MM.1S (cell line): ENCODE data around the gene SCN3B.

Experiments used
- DNase-seq: peaks from one replicate; pipeline ENCODE4 v3.0.0-alpha.2; 2015
- H2AFZ ChIP-seq: fragments of 300-600 bp; sonication (generic); 2 replicates; pipeline ENCODE4 v1.6.0; 2016; ENCODE audit warnings: antibody characterized with exemption, low read length
- H3F3A ChIP-seq: fragments of 300-600 bp; sonication (generic); 2 replicates; pipeline ENCODE4 v1.6.1; 2016; ENCODE audit warnings: mild to moderate bottlenecking, antibody characterized with exemption, low read length, moderate library complexity, mixed read lengths; ENCODE audit not compliant: insufficient read depth
- H3K27ac ChIP-seq: fragments of 300-600 bp; sonication (generic); 2 replicates; pipeline ENCODE4 v1.5.1; 2016; ENCODE audit warnings: mild to moderate bottlenecking, low read length
- H3K27me3 ChIP-seq: fragments of 300-600 bp; sonication (generic); replicated peaks from 2 replicates; pipeline ENCODE4 v1.6.0; 2016; ENCODE audit warnings: low read length; ENCODE audit not compliant: insufficient read depth
- H3K36me3 ChIP-seq: fragments of 300-600 bp; sonication (generic); replicated peaks from 2 replicates; pipeline ENCODE4 v1.6.1; 2016; ENCODE audit warnings: mild to moderate bottlenecking, low read length, mixed read lengths; ENCODE audit not compliant: insufficient read depth
- H3K4me1 ChIP-seq: fragments of 300-600 bp; sonication (generic); 2 replicates; pipeline ENCODE4 v1.6.1; 2016; ENCODE audit warnings: low read length, mixed read lengths
- H3K4me2 ChIP-seq: fragments of 300-600 bp; sonication (generic); 2 replicates; pipeline ENCODE4 v1.6.0; 2016; ENCODE audit warnings: low read depth, low read length
- H3K4me3 ChIP-seq: fragments of 300-600 bp; sonication (generic); 2 replicates; pipeline ENCODE4 v1.5.1; 2016; ENCODE audit warnings: low read length, mixed read lengths
- H3K79me2 ChIP-seq: fragments of 300-600 bp; sonication (generic); 2 replicates; pipeline ENCODE4 v1.6.1; 2016; ENCODE audit warnings: mixed run types, low read length, mixed read lengths
- H3K9ac ChIP-seq: fragments of 300-600 bp; sonication (generic); 2 replicates; pipeline ENCODE4 v1.6.1; 2016; ENCODE audit warnings: low read length, mixed read lengths
- H3K9me2 ChIP-seq: fragments of 300-600 bp; sonication (generic); replicated peaks from 2 replicates; pipeline ENCODE4 v1.6.1; 2016; ENCODE audit warnings: mild to moderate bottlenecking, low read length, mixed read lengths; ENCODE audit not compliant: insufficient read depth
- H3K9me3 ChIP-seq: fragments of 300-600 bp; sonication (generic); replicated peaks from 2 replicates; pipeline ENCODE4 v1.6.1; 2016; ENCODE audit warnings: mild to moderate bottlenecking, low read length, mixed read lengths; ENCODE audit not compliant: insufficient read depth
- H4K20me1 ChIP-seq: fragments of 300-600 bp; sonication (generic); 2 replicates; pipeline ENCODE4 v1.6.1; 2016; ENCODE audit warnings: mild to moderate bottlenecking, low read length, moderate library complexity, mixed read lengths; ENCODE audit not compliant: insufficient read depth
- EZH2 ChIP-seq: fragments of 300-600 bp; sonication (generic); optimal IDR thresholded peaks from 2 replicates; pipeline ENCODE3; 2017; ENCODE audit warnings: low read depth, mild to moderate bottlenecking, antibody characterized with exemption, low read length, mixed read lengths
- EZH2phosphoT487 ChIP-seq: fragments of 300-600 bp; sonication (generic); IDR thresholded peaks from 2 replicates; pipeline ENCODE4 v1.6.1; 2018; ENCODE audit warnings: antibody characterized with exemption, low read length
- TF ChIP-seq, protein P1 (sequence below): fragments of 300-600 bp; sonication (generic); IDR thresholded peaks from 2 replicates; pipeline ENCODE4 v1.5.1; 2016; ENCODE audit warnings: antibody characterized with exemption, low read length, mixed read lengths

SCN3B gene

GRCh38 chr11:123674297-123674696, 19.9 kb upstream of the SCN3B start:
- Histone ChIP-seq H3K9ac (no peak overlapping the region), H3K4me1 (no peaks in the 10 kb centered on the region), H3K36me3 (no peaks in the 10 kb centered on the region), H4K20me1 (no peaks in the 10 kb centered on the region), H3F3A (no peaks in the 10 kb centered on the region), H3K9me2 (no peaks in the 10 kb centered on the region), H2AFZ (no peak overlapping the region), H3K27ac (no peak overlapping the region), H3K4me2 (no peak overlapping the region), H3K9me3 (no peaks in the 10 kb centered on the region), H3K4me3 (no peak overlapping the region), H3K79me2 (no peaks in the 10 kb centered on the region), H3K27me3 (no peaks in the 10 kb centered on the region)
- no peak for TF ChIP-seq EZH2
- no peak for TF ChIP-seq EZH2phosphoT487
- TF ChIP-seq, protein P1, sequence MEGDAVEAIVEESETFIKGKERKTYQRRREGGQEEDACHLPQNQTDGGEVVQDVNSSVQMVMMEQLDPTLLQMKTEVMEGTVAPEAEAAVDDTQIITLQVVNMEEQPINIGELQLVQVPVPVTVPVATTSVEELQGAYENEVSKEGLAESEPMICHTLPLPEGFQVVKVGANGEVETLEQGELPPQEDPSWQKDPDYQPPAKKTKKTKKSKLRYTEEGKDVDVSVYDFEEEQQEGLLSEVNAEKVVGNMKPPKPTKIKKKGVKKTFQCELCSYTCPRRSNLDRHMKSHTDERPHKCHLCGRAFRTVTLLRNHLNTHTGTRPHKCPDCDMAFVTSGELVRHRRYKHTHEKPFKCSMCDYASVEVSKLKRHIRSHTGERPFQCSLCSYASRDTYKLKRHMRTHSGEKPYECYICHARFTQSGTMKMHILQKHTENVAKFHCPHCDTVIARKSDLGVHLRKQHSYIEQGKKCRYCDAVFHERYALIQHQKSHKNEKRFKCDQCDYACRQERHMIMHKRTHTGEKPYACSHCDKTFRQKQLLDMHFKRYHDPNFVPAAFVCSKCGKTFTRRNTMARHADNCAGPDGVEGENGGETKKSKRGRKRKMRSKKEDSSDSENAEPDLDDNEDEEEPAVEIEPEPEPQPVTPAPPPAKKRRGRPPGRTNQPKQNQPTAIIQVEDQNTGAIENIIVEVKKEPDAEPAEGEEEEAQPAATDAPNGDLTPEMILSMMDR = no peak
- DNase-seq = no peak

DNA sequence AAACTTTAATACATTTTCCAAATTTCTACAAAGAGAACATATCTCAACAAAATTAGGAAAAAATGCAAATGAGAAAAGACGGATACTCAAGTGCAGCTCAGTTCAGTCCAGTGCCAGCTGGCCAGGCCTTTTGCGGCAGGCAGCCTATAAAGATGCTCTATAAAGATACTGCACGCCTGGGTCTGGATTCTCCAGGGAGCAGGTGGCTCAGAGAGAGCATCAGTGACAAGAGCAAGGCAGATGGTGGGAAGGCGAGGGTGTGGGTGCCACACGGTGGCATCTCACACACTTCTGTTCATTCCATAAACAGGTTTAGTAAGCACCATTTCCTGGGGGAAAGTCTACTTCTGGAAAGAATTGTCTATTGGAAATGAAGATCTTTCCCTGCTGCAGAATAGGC, 18.1 kb upstream of the SCN3B start:
- H3F3A ChIP-seq = no peaks in the 10 kb centered on the region
- H4K20me1 ChIP-seq = no peaks in the 10 kb centered on the region
- H3K27ac ChIP-seq = no peak overlapping the region
- H3K36me3 ChIP-seq = no peaks in the 10 kb centered on the region
- H3K4me1 ChIP-seq = no peaks in the 10 kb centered on the region
- no peaks in the 10 kb centered on the region for H3K9me3 ChIP-seq
- H2AFZ ChIP-seq = no peak overlapping the region
- TF ChIP-seq EZH2phosphoT487 (no peak), EZH2 (no peak)
- TF ChIP-seq, protein P1 = no peak
- no peaks in the 10 kb centered on the region for H3K9me2 ChIP-seq
- no peak overlapping the region for H3K9ac ChIP-seq
- H3K27me3 ChIP-seq = no peaks in the 10 kb centered on the region
- no peak for DNase-seq
- no peak overlapping the region for H3K4me3 ChIP-seq
- no peaks in the 10 kb centered on the region for H3K79me2 ChIP-seq
- no peak overlapping the region for H3K4me2 ChIP-seq

- TF ChIP-seq EZH2phosphoT487 (no peak), EZH2 (no peak)
- TF ChIP-seq, protein P1 = no peak
- no peaks in the 10 kb centered on the region for H3K9me3 ChIP-seq
- no peak overlapping the region for H3K4me2 ChIP-seq
- no peak for DNase-seq
- H3K4me1 ChIP-seq = no peaks in the 10 kb centered on the region
- no peak overlapping the region for H3K9ac ChIP-seq
- no peak overlapping the region for H3K27ac ChIP-seq
- no peaks in the 10 kb centered on the region for H3K9me2 ChIP-seq
- no peaks in the 10 kb centered on the region for H4K20me1 ChIP-seq
- H2AFZ ChIP-seq = no peak overlapping the region
- H3K4me3 ChIP-seq = no peak overlapping the region
- H3K36me3 ChIP-seq = no peaks in the 10 kb centered on the region
- H3K27me3 ChIP-seq = no peaks in the 10 kb centered on the region
- no peaks in the 10 kb centered on the region for H3F3A ChIP-seq
- H3K79me2 ChIP-seq = no peaks in the 10 kb centered on the region
These were observed 17.1 kb upstream of the SCN3B start for GRCh38 chr11:123671534-123671933.
